ENCODE data around the gene MTTP. TPM values are rescaled to one million over a fixed set of nuclear protein-coding genes. Genes with fewer than 3 reads are reported as not detected.
"Not testable (repeated sequence)": the region's sequence is repeated elsewhere in the genome, so short reads cannot be mapped to it uniquely, and the experiment has no call there.

Gene MTTP
- total RNA-seq (under 1 TPM in 4 of 5 donors, not detected in 1; 0.19 to 0.75 (median 0.37) TPM), total RNA-seq (0 to 0.21 (median 0.05) reads per million in 29 experiments)
- 0.57 TPM for total RNA-seq (2013)

DNA sequence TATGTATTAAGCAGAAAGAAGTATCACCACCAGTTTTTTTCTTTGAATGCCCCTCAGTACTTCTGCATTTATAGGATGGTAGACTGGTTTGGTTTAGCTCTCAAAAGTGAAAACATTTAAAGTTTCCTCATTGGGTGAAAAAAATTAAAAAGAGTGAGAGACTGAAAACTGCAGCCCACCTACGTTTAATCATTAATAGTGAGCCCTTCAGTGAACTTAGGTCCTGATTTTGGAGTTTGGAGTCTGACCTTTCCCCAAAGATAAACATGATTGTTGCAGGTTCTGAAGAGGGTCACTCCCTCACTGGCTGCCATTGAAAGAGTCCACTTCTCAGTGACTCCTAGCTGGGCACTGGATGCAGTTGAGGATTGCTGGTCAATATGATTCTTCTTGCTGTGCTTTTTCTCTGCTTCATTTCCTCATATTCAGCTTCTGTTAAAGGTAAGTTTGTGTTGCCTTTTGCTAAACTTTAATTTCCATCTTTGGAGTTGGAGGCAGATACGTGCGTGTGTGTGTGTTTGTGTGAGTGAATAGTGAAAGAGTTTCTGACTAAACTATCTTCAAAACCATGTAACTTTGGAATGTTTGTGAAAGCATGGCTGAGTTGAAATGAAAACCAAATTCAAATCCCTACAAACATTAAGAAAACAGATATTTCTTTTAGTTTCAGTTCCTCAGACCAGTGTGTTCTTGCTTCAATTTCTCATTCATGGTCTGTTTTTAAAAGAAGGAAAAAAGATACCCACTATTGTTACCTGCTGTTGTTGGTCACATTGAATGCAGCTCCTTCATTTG is at the start of gene MTTP:
TSS of gene MTTP (plus strand) at position 295 of the 795 bp plus-strand sequence. CDS start at position 381, 86 bp downstream.
- Histone ChIP-seq H3K27me3 (replicated peaks in 1 of 2; ENCODE audit: control insufficient read depth in 2 of 2, extremely low read depth in 1 of 2, insufficient read depth in 2 of 2, low read length in 1 of 2) (peaks cover 0 to 6% of the 10 kb centered on the region in 2 experiments), H3K27ac (ENCODE audit: low read length) (no peak within 1 kb of the TSS), H3K9me3 (no peaks in the 10 kb centered on the region), H3K4me3 (ENCODE audit: control insufficient read depth in 1 of 2, extremely low read depth in 1 of 2, low read length in 1 of 2) (no peak within 1 kb of the TSS), H3K4me1 (ENCODE audit: control insufficient read depth in 1 of 2, extremely low read depth in 1 of 2, insufficient read depth in 2 of 2, low read length in 2 of 2) (no peaks in the 10 kb centered on the region), H3K36me3 (ENCODE audit: control insufficient read depth in 2 of 2, extremely low read depth in 1 of 2, insufficient read depth in 1 of 2, low read length in 1 of 2) (no peaks in the 10 kb centered on the region)
- ChIA-PET POLR2A (no interaction called here), CTCF (no interaction called here)
- no peak within 1 kb of the TSS for H3K27ac Mint-ChIP-seq
- ATAC-seq (replicated peaks in 1 of 4) = no peak
- peaks cover 31 to 32% of the 10 kb centered on the region in 2 donors for H3K27me3 Mint-ChIP-seq
- DNase-seq = no peak
- no peaks in the 10 kb centered on the region for H3K4me1 Mint-ChIP-seq
- no CpG with 5 or more reads among the region's 3 CpGs for WGBS (ENCODE audit: insufficient coverage)
- H3K4me3 Mint-ChIP-seq = no peak within 1 kb of the TSS
- H3K36me3 Mint-ChIP-seq = no peaks in the 10 kb centered on the region
- no peaks in the 10 kb centered on the region for H3K9me3 Mint-ChIP-seq

DNA sequence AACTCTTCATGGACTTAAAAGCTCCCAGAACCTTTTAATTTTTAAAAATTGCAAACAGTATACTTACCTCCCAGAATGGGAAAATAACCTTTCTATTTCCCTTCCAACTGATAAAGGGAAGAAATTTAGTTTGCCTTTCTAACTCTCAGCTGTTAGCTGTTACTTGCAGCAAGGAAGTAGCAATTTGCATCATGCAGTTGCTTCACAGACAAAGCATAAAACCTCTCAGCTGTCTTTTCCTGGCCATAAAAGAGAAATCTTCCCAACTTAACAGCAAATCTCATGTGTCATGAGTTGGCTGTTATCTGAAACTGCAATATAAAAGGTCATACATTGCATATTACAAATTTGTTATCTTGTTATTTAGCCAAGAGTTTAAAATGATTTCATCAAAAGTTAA is 45.4 kb upstream of the MTTP start:
- Histone ChIP-seq H3K9me3 (no peaks in the 10 kb centered on the region), H3K27me3 (replicated peaks in 1 of 2; ENCODE audit: control insufficient read depth in 2 of 2, extremely low read depth in 1 of 2, insufficient read depth in 2 of 2, low read length in 1 of 2) (peaks cover 2% of the 10 kb centered on the region in 2 experiments), H3K36me3 (ENCODE audit: control insufficient read depth in 2 of 2, extremely low read depth in 1 of 2, insufficient read depth in 1 of 2, low read length in 1 of 2) (no peaks in the 10 kb centered on the region), H3K27ac (ENCODE audit: low read length) (no peak overlapping the region), H3K4me3 (ENCODE audit: control insufficient read depth in 1 of 2, extremely low read depth in 1 of 2, low read length in 1 of 2) (no peak overlapping the region), H3K4me1 (ENCODE audit: control insufficient read depth in 1 of 2, extremely low read depth in 1 of 2, insufficient read depth in 2 of 2, low read length in 2 of 2) (no peaks in the 10 kb centered on the region)
- H3K27ac Mint-ChIP-seq = no peak overlapping the region
- H3K9me3 Mint-ChIP-seq = no peaks in the 10 kb centered on the region
- no peak for ATAC-seq (replicated peaks in 1 of 4)
- CTCF ChIA-PET = no interaction called here
- no peaks in the 10 kb centered on the region for H3K36me3 Mint-ChIP-seq
- H3K27me3 Mint-ChIP-seq = peaks cover 6 to 7% of the 10 kb centered on the region in 2 donors
- no peaks in the 10 kb centered on the region for H3K4me1 Mint-ChIP-seq
- H3K4me3 Mint-ChIP-seq = no peak overlapping the region
- DNase-seq = no peak
- POLR2A ChIA-PET = no interaction called here

DNA sequence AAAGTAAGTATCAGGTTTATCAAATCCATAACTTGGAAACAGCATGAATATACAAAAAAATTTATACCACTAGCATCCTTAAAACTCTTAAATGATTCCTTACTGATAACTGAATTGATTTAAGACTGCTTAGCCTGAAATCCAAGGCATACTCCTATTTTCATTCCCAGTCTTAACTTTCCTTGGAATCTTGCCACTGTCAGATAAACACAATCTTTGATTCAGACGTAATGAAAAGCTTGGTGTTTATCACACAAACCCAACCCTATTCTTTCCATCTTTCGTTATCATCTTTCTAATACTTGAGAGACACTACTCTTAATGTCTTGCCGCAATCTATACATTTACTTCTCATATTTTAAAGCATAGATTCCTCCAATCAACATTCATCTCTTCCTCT is 44.7 kb upstream of the MTTP start:
- ChIA-PET POLR2A (no interaction called here), CTCF (no interaction called here)
- H3K4me1 ChIP-seq (ENCODE audit: control insufficient read depth in 1 of 2, extremely low read depth in 1 of 2, insufficient read depth in 2 of 2, low read length in 2 of 2) = no peaks in the 10 kb centered on the region
- WGBS (ENCODE audit: insufficient coverage) = 73% methylated on average over 2 of the region's 3 CpGs
- H3K9me3 Mint-ChIP-seq = no peaks in the 10 kb centered on the region
- H3K27ac Mint-ChIP-seq = no peak overlapping the region
- DNase-seq (no peak), ATAC-seq (replicated peaks in 1 of 4) (no peak)
- H3K36me3 Mint-ChIP-seq = no peaks in the 10 kb centered on the region
- H3K4me3 ChIP-seq (ENCODE audit: control insufficient read depth in 1 of 2, extremely low read depth in 1 of 2, low read length in 1 of 2) = no peak overlapping the region
- no peak overlapping the region for H3K4me3 Mint-ChIP-seq
- H3K27me3 ChIP-seq (replicated peaks in 1 of 2; ENCODE audit: control insufficient read depth in 2 of 2, extremely low read depth in 1 of 2, insufficient read depth in 2 of 2, low read length in 1 of 2) = peaks cover 2% of the 10 kb centered on the region in 2 experiments
- no peaks in the 10 kb centered on the region for H3K36me3 ChIP-seq (ENCODE audit: control insufficient read depth in 2 of 2, extremely low read depth in 1 of 2, insufficient read depth in 1 of 2, low read length in 1 of 2)
- peaks cover 6 to 7% of the 10 kb centered on the region in 2 donors for H3K27me3 Mint-ChIP-seq
- H3K4me1 Mint-ChIP-seq = no peaks in the 10 kb centered on the region
- no peaks in the 10 kb centered on the region for H3K9me3 ChIP-seq
- H3K27ac ChIP-seq (ENCODE audit: low read length) = no peak overlapping the region

GRCh38 chr4:99534699-99535098 is 39.9 kb upstream of the MTTP start:
- POLR2A ChIA-PET = interaction anchor here in 1 of 2 donors (0.6 kb wide), 1 partner anchor 105 kb away, joined by 3 read pairs; no protein-coding TSS in a partner anchor
- H3K4me3 ChIP-seq (ENCODE audit: control insufficient read depth in 1 of 2, extremely low read depth in 1 of 2, low read length in 1 of 2); H3K27me3 ChIP-seq (replicated peaks in 1 of 2; ENCODE audit: control insufficient read depth in 2 of 2, extremely low read depth in 1 of 2, insufficient read depth in 2 of 2, low read length in 1 of 2); H3K27ac ChIP-seq (ENCODE audit: low read length); H3K4me1 Mint-ChIP-seq; ATAC-seq (replicated peaks in 1 of 4); H3K36me3 Mint-ChIP-seq; H3K27ac Mint-ChIP-seq; H3K36me3 ChIP-seq (ENCODE audit: control insufficient read depth in 2 of 2, extremely low read depth in 1 of 2, insufficient read depth in 1 of 2, low read length in 1 of 2); H3K9me3 ChIP-seq; DNase-seq; H3K4me1 ChIP-seq (ENCODE audit: control insufficient read depth in 1 of 2, extremely low read depth in 1 of 2, insufficient read depth in 2 of 2, low read length in 2 of 2); H3K4me3 Mint-ChIP-seq; H3K9me3 Mint-ChIP-seq: not testable (repeated sequence)
- H3K27me3 Mint-ChIP-seq = peaks cover 7 to 13% of the 10 kb centered on the region in 2 donors
- CTCF ChIA-PET = interaction anchor here (0.5 to 0.6 kb wide), 2 partner anchors 28 to 282 kb away, joined by 3 read pairs; partner anchors contain the start of gene DAPP1 (in 1 of the 2)
- 100% methylated on average over 1 of the region's 3 CpGs for WGBS (ENCODE audit: insufficient coverage)

GRCh38 chr4:99536271-99536670 is 38.4 kb upstream of the MTTP start:
- Mint-ChIP-seq H3K27me3 (peaks cover 6 to 13% of the 10 kb centered on the region in 2 donors), H3K4me3 (no peak overlapping the region), H3K36me3 (no peaks in the 10 kb centered on the region), H3K27ac (no peak overlapping the region), H3K4me1 (no peaks in the 10 kb centered on the region), H3K9me3 (no peaks in the 10 kb centered on the region)
- Histone ChIP-seq H3K4me3 (ENCODE audit: control insufficient read depth in 1 of 2, extremely low read depth in 1 of 2, low read length in 1 of 2) (no peak overlapping the region), H3K27me3 (replicated peaks in 1 of 2; ENCODE audit: control insufficient read depth in 2 of 2, extremely low read depth in 1 of 2, insufficient read depth in 2 of 2, low read length in 1 of 2) (peaks cover 0 to 6% of the 10 kb centered on the region in 2 experiments), H3K9me3 (no peaks in the 10 kb centered on the region), H3K4me1 (ENCODE audit: control insufficient read depth in 1 of 2, extremely low read depth in 1 of 2, insufficient read depth in 2 of 2, low read length in 2 of 2) (no peaks in the 10 kb centered on the region), H3K27ac (ENCODE audit: low read length) (no peak overlapping the region), H3K36me3 (ENCODE audit: control insufficient read depth in 2 of 2, extremely low read depth in 1 of 2, insufficient read depth in 1 of 2, low read length in 1 of 2) (no peaks in the 10 kb centered on the region)
- POLR2A ChIA-PET = no interaction called here
- CTCF ChIA-PET = interaction anchor here in 1 of 2 donors (0.6 kb wide), 1 partner anchor 1376 kb away, joined by 3 read pairs; no protein-coding TSS in a partner anchor
- DNase-seq (no peak), ATAC-seq (replicated peaks in 1 of 4) (no peak)
- 100% methylated on average over 1 of the region's 2 CpGs for WGBS (ENCODE audit: insufficient coverage)

DNA sequence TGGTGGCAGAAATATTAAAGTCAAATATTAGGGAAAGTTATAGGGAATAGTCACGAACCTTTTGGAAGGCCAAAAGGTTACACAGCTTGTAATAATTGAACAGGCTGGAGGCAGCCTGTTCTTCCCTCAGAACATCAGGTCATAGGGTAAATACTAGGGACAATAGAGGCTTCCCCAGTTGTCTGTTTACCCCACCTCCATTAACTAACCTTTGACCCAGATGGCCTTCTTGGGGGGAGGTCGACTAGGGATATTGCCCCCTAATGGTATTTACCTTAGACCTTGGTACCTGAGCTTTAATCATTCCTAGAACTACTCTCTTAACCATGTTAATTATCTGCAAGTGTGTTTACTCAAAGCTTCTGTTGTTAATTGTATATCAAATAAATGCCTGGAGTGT is 37.8 kb upstream of the MTTP start:
- Histone ChIP-seq H3K27ac (ENCODE audit: low read length) (no peak overlapping the region), H3K9me3 (no peaks in the 10 kb centered on the region), H3K4me1 (ENCODE audit: control insufficient read depth in 1 of 2, extremely low read depth in 1 of 2, insufficient read depth in 2 of 2, low read length in 2 of 2) (no peaks in the 10 kb centered on the region), H3K27me3 (replicated peaks in 1 of 2; ENCODE audit: control insufficient read depth in 2 of 2, extremely low read depth in 1 of 2, insufficient read depth in 2 of 2, low read length in 1 of 2) (peaks cover 0 to 6% of the 10 kb centered on the region in 2 experiments), H3K36me3 (ENCODE audit: control insufficient read depth in 2 of 2, extremely low read depth in 1 of 2, insufficient read depth in 1 of 2, low read length in 1 of 2) (no peaks in the 10 kb centered on the region), H3K4me3 (ENCODE audit: control insufficient read depth in 1 of 2, extremely low read depth in 1 of 2, low read length in 1 of 2) (no peak overlapping the region)
- no peak overlapping the region for H3K4me3 Mint-ChIP-seq
- no peaks in the 10 kb centered on the region for H3K36me3 Mint-ChIP-seq
- no peaks in the 10 kb centered on the region for H3K4me1 Mint-ChIP-seq
- no CpG with 5 or more reads among the region's 2 CpGs for WGBS (ENCODE audit: insufficient coverage)
- H3K27me3 Mint-ChIP-seq = peaks cover 3 to 13% of the 10 kb centered on the region in 2 donors
- CTCF ChIA-PET = interaction anchor here (0.6 to 1.4 kb wide), 2 partner anchors 15 to 1376 kb away, joined by 3 read pairs; no protein-coding TSS in a partner anchor
- no peak for ATAC-seq (replicated peaks in 1 of 4)
- no peak overlapping the region for H3K27ac Mint-ChIP-seq
- H3K9me3 Mint-ChIP-seq = no peaks in the 10 kb centered on the region
- POLR2A ChIA-PET = no interaction called here
- no peak for DNase-seq

Measured in T-cell (primary cell).